Memory B cell (primary cell): ENCODE data around the gene TRIM71.

ENCODE experiments used
- ATAC-seq: fragments of 150-1000 bp; cut with Tn5 transposase; 2 replicates; pipeline ENCODE4 v1.10.0; 2021; ENCODE audit warnings: low read depth, mild to moderate bottlenecking, moderate library complexity
- DNase-seq, 2 donors: peaks; one replicate each; pipeline ENCODE4 v3.0.0; 2022; ENCODE audit warnings: low spot score in 2 of 2
- H3K27ac Mint-ChIP-seq: one replicate; pipeline ENCODE4 v1.8.0; 2022; ENCODE audit warnings: mild to moderate bottlenecking, moderate library complexity, mixed read lengths
- H3K27me3 Mint-ChIP-seq: one replicate; pipeline ENCODE4 v1.8.0; 2022; ENCODE audit warnings: mixed read lengths
- H3K36me3 Mint-ChIP-seq: one replicate; pipeline ENCODE4 v1.8.0; 2022; ENCODE audit warnings: mild to moderate bottlenecking, mixed read lengths
- H3K4me1 Mint-ChIP-seq: one replicate; pipeline ENCODE4 v1.8.0; 2022; ENCODE audit warnings: mixed read lengths
- H3K4me3 Mint-ChIP-seq: one replicate; pipeline ENCODE4 v1.8.0; 2022; ENCODE audit warnings: mild to moderate bottlenecking, moderate library complexity, mixed read lengths
- H3K9me3 Mint-ChIP-seq: one replicate; pipeline ENCODE4 v1.8.0; 2022; ENCODE audit warnings: mixed read lengths

TRIM71 gene

GRCh38 chr3:32856901-32857507, 39.2 kb downstream of the TRIM71 start:
- no peaks in the 10 kb centered on the region for H3K9me3 Mint-ChIP-seq
- H3K4me1 Mint-ChIP-seq, result no peaks in the 10 kb centered on the region
- ATAC-seq (no peak), DNase-seq (no peak)
- no peaks in the 10 kb centered on the region for H3K36me3 Mint-ChIP-seq
- no peak overlapping the region for H3K4me3 Mint-ChIP-seq
- H3K27ac Mint-ChIP-seq, result no peak overlapping the region
- peaks cover 9% of the 10 kb centered on the region for H3K27me3 Mint-ChIP-seq

- Mint-ChIP-seq H3K36me3 (no peaks in the 10 kb centered on the region), H3K4me1 (no peaks in the 10 kb centered on the region), H3K27ac (no peak overlapping the region), H3K4me3 (no peak overlapping the region), H3K27me3 (peaks cover 9% of the 10 kb centered on the region), H3K9me3 (no peaks in the 10 kb centered on the region)
- no peak for DNase-seq
- ATAC-seq, result no peak
Measured at GRCh38 chr3:32857921-32858320, 40.1 kb downstream of the TRIM71 start.

- Mint-ChIP-seq H3K4me1 (no peaks in the 10 kb centered on the region), H3K27me3 (peaks cover 7% of the 10 kb centered on the region)
Measured at GRCh38 chr3:32859604-32860237, 41.9 kb downstream of the TRIM71 start.

GRCh38 chr3:32860499-32860898, 42.7 kb downstream of the TRIM71 start:
- Mint-ChIP-seq H3K27ac (no peak overlapping the region), H3K4me1 (no peaks in the 10 kb centered on the region), H3K27me3 (peaks cover 3% of the 10 kb centered on the region), H3K9me3 (no peaks in the 10 kb centered on the region), H3K4me3 (no peak overlapping the region), H3K36me3 (no peaks in the 10 kb centered on the region)
- no peak for ATAC-seq
- DNase-seq, result no peak

More at GRCh38 chr3:32859604-32860237, 41.9 kb downstream of the TRIM71 start:
- ATAC-seq (no peak), DNase-seq (no peak)
- Mint-ChIP-seq H3K9me3 (no peaks in the 10 kb centered on the region), H3K4me3 (no peak overlapping the region), H3K36me3 (no peaks in the 10 kb centered on the region), H3K27ac (no peak overlapping the region)

GRCh38 chr3:32861681-32862080, 43.9 kb downstream of the TRIM71 start:
- DNase-seq (no peak), ATAC-seq (no peak)
- no peaks in the 10 kb centered on the region for H3K27me3 Mint-ChIP-seq

GRCh38 chr3:32862247-32862935, 44.6 kb downstream of the TRIM71 start:
- ATAC-seq (no peak), DNase-seq (no peak)
- no peak overlapping the region for H3K27ac Mint-ChIP-seq
- no peaks in the 10 kb centered on the region for H3K36me3 Mint-ChIP-seq
- no peaks in the 10 kb centered on the region for H3K27me3 Mint-ChIP-seq
- H3K4me3 Mint-ChIP-seq, result no peak overlapping the region
- no peaks in the 10 kb centered on the region for H3K4me1 Mint-ChIP-seq
- H3K9me3 Mint-ChIP-seq, result no peaks in the 10 kb centered on the region

More at GRCh38 chr3:32861681-32862080, 43.9 kb downstream of the TRIM71 start:
- Mint-ChIP-seq H3K4me1 (no peaks in the 10 kb centered on the region), H3K9me3 (no peaks in the 10 kb centered on the region), H3K27ac (no peak overlapping the region), H3K36me3 (no peaks in the 10 kb centered on the region), H3K4me3 (no peak overlapping the region)

GRCh38 chr3:32862936-32863487, 45.2 kb downstream of the TRIM71 start:
- no peaks in the 10 kb centered on the region for H3K36me3 Mint-ChIP-seq
- H3K4me1 Mint-ChIP-seq, result no peaks in the 10 kb centered on the region
- H3K27me3 Mint-ChIP-seq, result no peaks in the 10 kb centered on the region
- H3K27ac Mint-ChIP-seq, result no peak overlapping the region
- no peak for DNase-seq
- no peak for ATAC-seq
- no peak overlapping the region for H3K4me3 Mint-ChIP-seq
- no peaks in the 10 kb centered on the region for H3K9me3 Mint-ChIP-seq

- Mint-ChIP-seq H3K4me1 (no peaks in the 10 kb centered on the region), H3K27ac (no peak overlapping the region), H3K27me3 (no peaks in the 10 kb centered on the region), H3K36me3 (no peaks in the 10 kb centered on the region), H3K4me3 (no peak overlapping the region), H3K9me3 (no peaks in the 10 kb centered on the region)
- no peak for DNase-seq
- no peak for ATAC-seq
Measured at GRCh38 chr3:32865383-32865782, 47.6 kb downstream of the TRIM71 start.

GRCh38 chr3:32866533-32866932, 48.7 kb downstream of the TRIM71 start:
- no peak for DNase-seq
- Mint-ChIP-seq H3K36me3 (no peaks in the 10 kb centered on the region), H3K4me1 (no peaks in the 10 kb centered on the region), H3K9me3 (no peaks in the 10 kb centered on the region), H3K27ac (no peak overlapping the region), H3K27me3 (no peaks in the 10 kb centered on the region), H3K4me3 (no peak overlapping the region)
- no peak for ATAC-seq

GRCh38 chr3:32867954-32868353, 50.2 kb downstream of the TRIM71 start:
- H3K36me3 Mint-ChIP-seq, result no peaks in the 10 kb centered on the region
- DNase-seq (no peak), ATAC-seq (no peak)
- H3K9me3 Mint-ChIP-seq, result no peaks in the 10 kb centered on the region
- no peaks in the 10 kb centered on the region for H3K4me1 Mint-ChIP-seq
- no peaks in the 10 kb centered on the region for H3K27me3 Mint-ChIP-seq
- no peak overlapping the region for H3K27ac Mint-ChIP-seq
- no peak overlapping the region for H3K4me3 Mint-ChIP-seq

- ATAC-seq (no peak), DNase-seq (no peak)
- Mint-ChIP-seq H3K27me3 (no peaks in the 10 kb centered on the region), H3K9me3 (no peaks in the 10 kb centered on the region), H3K27ac (no peak overlapping the region), H3K4me1 (no peaks in the 10 kb centered on the region), H3K4me3 (no peak overlapping the region), H3K36me3 (no peaks in the 10 kb centered on the region)
Measured at GRCh38 chr3:32868719-32869512, 51.1 kb downstream of the TRIM71 start.

- no peak for DNase-seq
- no peak for ATAC-seq
- H3K9me3 Mint-ChIP-seq, result no peaks in the 10 kb centered on the region
- no peak overlapping the region for H3K4me3 Mint-ChIP-seq
- no peaks in the 10 kb centered on the region for H3K36me3 Mint-ChIP-seq
- H3K27me3 Mint-ChIP-seq, result peaks cover 1% of the 10 kb centered on the region
- no peaks in the 10 kb centered on the region for H3K4me1 Mint-ChIP-seq
- H3K27ac Mint-ChIP-seq, result no peak overlapping the region
Measured at GRCh38 chr3:32869513-32870047, 51.8 kb downstream of the TRIM71 start.

- Mint-ChIP-seq H3K9me3 (no peaks in the 10 kb centered on the region), H3K4me3 (no peak overlapping the region), H3K27ac (no peak overlapping the region), H3K27me3 (peaks cover 1% of the 10 kb centered on the region), H3K4me1 (no peaks in the 10 kb centered on the region), H3K36me3 (no peaks in the 10 kb centered on the region)
- ATAC-seq (no peak), DNase-seq (no peak)
Measured at GRCh38 chr3:32870373-32871095, 52.7 kb downstream of the TRIM71 start.
